ENCODE measurements around the gene PRKCA.

DNA sequence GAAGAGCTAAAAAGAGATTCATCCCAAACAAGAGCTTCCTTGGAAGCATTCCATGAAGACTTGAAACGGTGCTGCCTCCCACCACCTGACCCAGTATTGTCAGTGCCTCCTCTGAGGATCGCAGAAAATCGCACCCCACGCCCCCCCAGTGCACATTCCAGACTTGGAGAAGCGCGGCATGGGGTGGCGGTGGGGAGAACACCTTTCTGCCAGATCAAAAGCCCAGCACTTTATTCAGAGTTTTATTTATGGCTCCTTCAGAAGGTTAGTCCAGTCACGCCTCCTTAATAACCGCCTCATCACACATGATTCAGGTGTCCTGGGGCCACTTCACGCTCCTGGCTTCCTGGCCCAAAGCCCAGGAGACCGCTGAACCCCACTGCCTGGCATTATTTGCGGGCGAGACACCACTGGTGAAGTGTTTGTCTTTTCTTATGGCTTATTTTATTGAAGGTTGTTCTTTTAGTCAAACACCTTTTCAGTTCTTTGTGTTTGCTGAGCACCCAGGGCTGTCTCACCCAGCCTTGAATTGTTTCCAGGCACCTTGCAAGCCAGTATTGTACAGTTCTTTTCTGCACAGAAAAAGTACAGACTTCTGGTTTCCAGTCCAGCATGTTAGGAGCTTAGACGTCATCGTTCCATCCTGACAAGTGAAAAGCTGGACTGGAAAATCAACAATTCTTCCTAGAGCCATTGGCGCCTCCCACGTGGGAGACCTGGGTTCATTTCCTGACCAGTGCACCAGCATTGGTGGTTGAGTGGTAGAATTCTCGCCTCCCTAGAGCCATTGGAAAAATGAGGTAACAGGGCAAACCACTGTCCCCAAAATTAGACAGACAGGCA is 452.9 kb downstream of the PRKCA start:
- TF ChIP-seq FOSL1 (tag; conservative IDR thresholded peaks at IDR 0.05) (no peak), CBFA2T2 (conservative IDR thresholded peaks at IDR 0.05) (no peak), POLR2A (conservative IDR thresholded peaks at IDR 0.05) (no peak), DMBX1 (CRISPR knock-in tag; IDR thresholded peaks at IDR 0.05; ENCODE audit: borderline replicate concordance) (no peak), POLR2AphosphoS5 (IDR thresholded peaks at IDR 0.05; ENCODE audit: control insufficient read depth, insufficient read depth, low read depth, low read length) (no peak), RB1 (IDR thresholded peaks at IDR 0.05; ENCODE audit: low read depth) (no peak), MYC (IDR thresholded peaks at IDR 0.05; ENCODE audit: low read depth, low read length) (no peak), MYC (CRISPR knock-in tag; IDR thresholded peaks at IDR 0.05; ENCODE audit: borderline replicate concordance, low read depth) (no peak)
- TF ChIP-seq, protein P1, sequence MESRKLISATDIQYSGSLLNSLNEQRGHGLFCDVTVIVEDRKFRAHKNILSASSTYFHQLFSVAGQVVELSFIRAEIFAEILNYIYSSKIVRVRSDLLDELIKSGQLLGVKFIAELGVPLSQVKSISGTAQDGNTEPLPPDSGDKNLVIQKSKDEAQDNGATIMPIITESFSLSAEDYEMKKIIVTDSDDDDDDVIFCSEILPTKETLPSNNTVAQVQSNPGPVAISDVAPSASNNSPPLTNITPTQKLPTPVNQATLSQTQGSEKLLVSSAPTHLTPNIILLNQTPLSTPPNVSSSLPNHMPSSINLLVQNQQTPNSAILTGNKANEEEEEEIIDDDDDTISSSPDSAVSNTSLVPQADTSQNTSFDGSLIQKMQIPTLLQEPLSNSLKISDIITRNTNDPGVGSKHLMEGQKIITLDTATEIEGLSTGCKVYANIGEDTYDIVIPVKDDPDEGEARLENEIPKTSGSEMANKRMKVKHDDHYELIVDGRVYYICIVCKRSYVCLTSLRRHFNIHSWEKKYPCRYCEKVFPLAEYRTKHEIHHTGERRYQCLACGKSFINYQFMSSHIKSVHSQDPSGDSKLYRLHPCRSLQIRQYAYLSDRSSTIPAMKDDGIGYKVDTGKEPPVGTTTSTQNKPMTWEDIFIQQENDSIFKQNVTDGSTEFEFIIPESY (CRISPR knock-in tag; IDR thresholded peaks at IDR 0.05), result no peak

All from K562 (cell line).